Measurements from ENCODE around the gene RGS12.
A peak's percentile ranks its signal among the peaks of the same experiment; 100 is the strongest.
"Not testable (repeated sequence)": the region's sequence is repeated elsewhere in the genome, so short reads cannot be mapped to it uniquely, and the experiment has no call there.

RGS12 gene

GRCh38 chr4:3297066-3297859, 4.4 kb downstream of the RGS12 start:
- DNase-seq (ENCODE audit: low spot score) = no peak

GRCh38 chr4:3299122-3299975, 6.5 kb downstream of the RGS12 start:
- DNase-seq (ENCODE audit: low spot score) = no peak

GRCh38 chr4:3299976-3300671, 7.3 kb downstream of the RGS12 start:
- no peak for DNase-seq (ENCODE audit: low spot score)

GRCh38 chr4:3300882-3301281, 8.1 kb downstream of the RGS12 start:
- DNase-seq (ENCODE audit: low spot score) = not testable (repeated sequence)

GRCh38 chr4:3301450-3302172, 8.8 kb downstream of the RGS12 start:
- DNase-seq (ENCODE audit: low spot score) = no peak

- no peak for DNase-seq (ENCODE audit: low spot score)
Measured at GRCh38 chr4:3302173-3302785, 9.5 kb downstream of the RGS12 start.

GRCh38 chr4:3302786-3303564, 10.2 kb downstream of the RGS12 start:
- DNase-seq (ENCODE audit: low spot score) = no peak

GRCh38 chr4:3303565-3303824, 10.7 kb downstream of the RGS12 start:
- no peak for DNase-seq (ENCODE audit: low spot score)

- DNase-seq (ENCODE audit: low spot score) = no peak
Measured at GRCh38 chr4:3303923-3304710, 11.3 kb downstream of the RGS12 start.

- peak; percentile 44 for DNase-seq (ENCODE audit: low spot score)
Measured at GRCh38 chr4:3304831-3305609, 12.2 kb downstream of the RGS12 start.

- peak; percentile 71 for DNase-seq (ENCODE audit: low spot score)
Measured at GRCh38 chr4:3305610-3306371, 13.0 kb downstream of the RGS12 start.

- no peak for DNase-seq (ENCODE audit: low spot score)
Measured at GRCh38 chr4:3306450-3306849, 13.6 kb downstream of the RGS12 start.

GRCh38 chr4:3307060-3307459, 14.2 kb downstream of the RGS12 start:
- no peak for DNase-seq (ENCODE audit: low spot score)

- no peak for DNase-seq (ENCODE audit: low spot score)
Measured at GRCh38 chr4:3307486-3307885, 14.7 kb downstream of the RGS12 start.

GRCh38 chr4:3307891-3308575, 15.2 kb downstream of the RGS12 start:
- no peak for DNase-seq (ENCODE audit: low spot score)

GRCh38 chr4:3308691-3309090, 15.9 kb downstream of the RGS12 start:
- DNase-seq (ENCODE audit: low spot score) = no peak

- no peak for DNase-seq (ENCODE audit: low spot score)
Measured at GRCh38 chr4:3310301-3311094, 17.7 kb downstream of the RGS12 start.
